SK-N-MC (cell line): Measurements from ENCODE around the gene SIPA1L2.

Source experiments
- DNase-seq: peaks from one replicate; pipeline ENCODE4 v3.0.0-alpha.2; 2011; ENCODE audit warnings: low read depth, low spot score
- H3K27ac ChIP-seq: fragments of 200-600 bp; sonication (generic); 2 replicates; pipeline ENCODE4 v1.5.1; 2016; ENCODE audit warnings: mixed run types
- H3K36me3 ChIP-seq: fragments of 200-600 bp; sonication (generic); 2 replicates; pipeline ENCODE4 v1.6.1; 2017; ENCODE audit warnings: antibody characterized with exemption, low read length, mixed read lengths; ENCODE audit not compliant: insufficient read depth
- H3K4me3 ChIP-seq: fragments of 200-600 bp; sonication (generic); 2 replicates; pipeline ENCODE4 v1.5.1; 2016
- H3K9ac ChIP-seq: fragments of 200-600 bp; sonication (generic); 2 replicates; pipeline ENCODE4 v1.8.0; 2017; ENCODE audit warnings: mixed run types, mixed read lengths; ENCODE audit not compliant: insufficient read length
- H3K9me3 ChIP-seq: fragments of 200-600 bp; sonication (generic); 2 replicates; pipeline ENCODE4 v1.6.1; 2017; ENCODE audit warnings: low read depth, mild to moderate bottlenecking, antibody characterized with exemption, low read length, moderate library complexity, mixed read lengths
- EZH2 ChIP-seq: fragments of 200-600 bp; sonication (generic); IDR thresholded peaks from one replicate; pipeline ENCODE4 v1.6.1; 2017; ENCODE audit warnings: antibody characterized with exemption
- FOXP2 ChIP-seq: optimal IDR thresholded peaks from 2 replicates; pipeline ENCODE3; 2011; ENCODE audit warnings: mild to moderate bottlenecking, moderate library complexity; ENCODE audit not compliant: insufficient read depth; ENCODE audit errors: extremely low read length, control extremely low read depth
- POLR2AphosphoS5 ChIP-seq: IDR thresholded peaks from 2 replicates; pipeline ENCODE4 v1.6.1; 2012; ENCODE audit warnings: mild to moderate bottlenecking, low read depth, low read length, borderline replicate concordance

The SIPA1L2 gene, protein sequence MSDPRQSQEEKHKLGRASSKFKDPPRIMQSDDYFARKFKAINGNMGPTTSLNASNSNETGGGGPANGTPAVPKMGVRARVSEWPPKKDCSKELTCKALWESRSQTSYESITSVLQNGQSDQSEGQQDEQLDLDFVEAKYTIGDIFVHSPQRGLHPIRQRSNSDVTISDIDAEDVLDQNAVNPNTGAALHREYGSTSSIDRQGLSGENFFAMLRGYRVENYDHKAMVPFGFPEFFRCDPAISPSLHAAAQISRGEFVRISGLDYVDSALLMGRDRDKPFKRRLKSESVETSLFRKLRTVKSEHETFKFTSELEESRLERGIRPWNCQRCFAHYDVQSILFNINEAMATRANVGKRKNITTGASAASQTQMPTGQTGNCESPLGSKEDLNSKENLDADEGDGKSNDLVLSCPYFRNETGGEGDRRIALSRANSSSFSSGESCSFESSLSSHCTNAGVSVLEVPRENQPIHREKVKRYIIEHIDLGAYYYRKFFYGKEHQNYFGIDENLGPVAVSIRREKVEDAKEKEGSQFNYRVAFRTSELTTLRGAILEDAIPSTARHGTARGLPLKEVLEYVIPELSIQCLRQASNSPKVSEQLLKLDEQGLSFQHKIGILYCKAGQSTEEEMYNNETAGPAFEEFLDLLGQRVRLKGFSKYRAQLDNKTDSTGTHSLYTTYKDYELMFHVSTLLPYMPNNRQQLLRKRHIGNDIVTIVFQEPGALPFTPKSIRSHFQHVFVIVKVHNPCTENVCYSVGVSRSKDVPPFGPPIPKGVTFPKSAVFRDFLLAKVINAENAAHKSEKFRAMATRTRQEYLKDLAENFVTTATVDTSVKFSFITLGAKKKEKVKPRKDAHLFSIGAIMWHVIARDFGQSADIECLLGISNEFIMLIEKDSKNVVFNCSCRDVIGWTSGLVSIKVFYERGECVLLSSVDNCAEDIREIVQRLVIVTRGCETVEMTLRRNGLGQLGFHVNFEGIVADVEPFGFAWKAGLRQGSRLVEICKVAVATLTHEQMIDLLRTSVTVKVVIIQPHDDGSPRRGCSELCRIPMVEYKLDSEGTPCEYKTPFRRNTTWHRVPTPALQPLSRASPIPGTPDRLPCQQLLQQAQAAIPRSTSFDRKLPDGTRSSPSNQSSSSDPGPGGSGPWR (N-terminal part only)

DNA sequence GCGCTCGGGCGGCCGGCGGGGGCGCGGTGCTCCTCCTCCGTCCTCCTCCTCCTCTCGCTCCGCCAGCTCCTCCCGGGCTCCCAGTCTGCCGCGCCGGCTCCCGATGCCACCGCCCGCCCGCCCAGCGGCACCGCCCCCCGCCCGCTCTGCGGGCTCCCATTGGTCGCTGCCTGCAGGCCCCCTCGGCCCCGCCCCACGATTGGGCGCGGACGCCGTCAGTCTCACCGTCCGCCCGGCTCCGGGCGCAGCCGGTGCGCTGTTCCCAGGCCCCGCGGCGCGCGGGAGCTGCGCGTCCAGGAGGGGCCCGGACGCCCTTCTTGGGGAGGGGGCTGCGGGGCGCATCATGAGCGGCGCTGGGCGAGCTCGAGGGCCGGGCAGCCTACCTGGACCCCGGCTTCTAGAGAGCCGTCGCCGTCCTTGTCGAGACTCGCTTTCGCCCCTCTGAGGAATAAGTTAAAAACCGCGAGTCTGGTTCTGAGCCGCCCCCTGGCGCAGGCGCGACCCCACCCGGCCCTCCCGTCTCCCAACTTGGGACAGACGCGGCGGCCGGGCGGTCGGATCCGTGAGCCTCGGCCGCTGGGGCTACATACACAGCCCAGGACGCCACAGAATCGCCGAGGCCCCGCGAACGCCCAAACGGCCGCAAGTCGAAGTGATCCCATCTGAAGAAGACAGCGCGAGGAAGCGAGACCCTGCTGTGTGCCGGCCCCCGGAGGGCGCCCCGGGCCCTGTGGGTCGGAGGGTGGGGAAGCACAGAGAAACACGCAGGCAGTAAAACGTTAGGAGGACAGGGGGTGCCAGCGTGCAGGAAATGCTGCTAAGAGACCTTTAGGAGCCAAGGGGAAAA is at the start of gene SIPA1L2:
Gene SIPA1L2, minus strand, starts transcription at position 87 of the 847 bp plus-strand sequence. CDS start 114,794 bp downstream, outside the sequence.
- peak within 1 kb of the TSS; percentile 80 for H3K4me3 ChIP-seq
- H3K27ac ChIP-seq = no peak within 1 kb of the TSS
- H3K9ac ChIP-seq = no peak within 1 kb of the TSS
- TF ChIP-seq FOXP2 = no peak
- TF ChIP-seq EZH2 = no peak
- no peak for TF ChIP-seq POLR2AphosphoS5
- no peaks in the 10 kb centered on the region for H3K9me3 ChIP-seq
- H3K36me3 ChIP-seq = no peaks in the 10 kb centered on the region
- no peak for DNase-seq

DNA sequence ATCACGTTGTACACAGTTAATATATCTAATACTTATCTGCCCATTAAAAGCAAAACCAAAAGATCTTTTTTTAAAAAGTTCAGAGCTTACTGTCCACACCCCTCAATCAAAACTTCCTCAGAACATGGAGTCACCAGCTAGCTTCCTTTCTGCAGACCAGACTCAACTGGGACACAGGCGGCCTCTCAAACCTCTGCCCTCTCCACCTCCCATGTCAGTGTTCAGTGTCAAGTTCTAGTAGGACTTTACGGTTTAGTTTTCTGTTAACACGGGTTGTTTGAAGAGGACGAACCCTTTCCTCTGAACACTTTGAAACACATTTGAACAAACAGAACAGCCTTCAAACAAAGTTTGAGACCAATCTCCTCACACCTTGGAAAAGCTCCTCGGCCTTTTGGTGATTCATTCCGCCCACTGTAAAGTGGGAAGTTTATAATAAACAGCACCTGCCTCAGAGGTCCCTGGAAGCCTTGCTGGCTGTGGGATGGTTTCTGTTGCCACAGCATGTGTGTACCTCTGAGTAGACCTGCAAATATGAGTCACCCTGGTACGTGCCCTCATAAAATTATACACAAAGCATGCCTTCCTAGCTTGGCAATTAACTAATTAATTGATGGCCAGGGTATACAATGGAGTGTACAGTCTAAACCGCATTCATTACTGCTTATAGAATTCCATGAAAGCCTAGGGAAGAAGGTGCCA is 48.4 kb upstream of the SIPA1L2 start:
- Histone ChIP-seq H3K36me3 (no peaks in the 10 kb centered on the region), H3K27ac (no peak overlapping the region), H3K9ac (no peak overlapping the region), H3K4me3 (no peak overlapping the region), H3K9me3 (no peaks in the 10 kb centered on the region; the same call in 1 of the 2 replicates)
- TF ChIP-seq POLR2AphosphoS5 (no peak), EZH2 (no peak), FOXP2 (no peak)
- DNase-seq = no peak

DNA sequence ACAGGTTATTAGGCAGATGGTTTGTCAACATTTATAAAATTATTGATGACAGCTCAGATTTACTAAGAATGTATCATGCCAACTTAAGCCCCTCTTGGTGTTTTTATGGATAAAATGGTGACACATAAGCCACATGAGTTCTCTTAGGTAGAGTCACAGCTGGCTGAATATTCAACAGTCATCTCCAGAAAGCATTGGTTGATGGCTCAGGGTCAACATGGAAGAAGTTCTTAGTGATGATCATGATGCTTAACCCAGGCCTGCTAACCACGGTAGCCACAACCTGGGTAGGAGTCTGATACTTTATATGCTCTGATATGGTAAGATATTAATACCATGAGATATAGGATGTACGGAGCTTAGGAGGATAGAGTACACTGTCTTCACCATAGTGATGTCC is 46.4 kb upstream of the SIPA1L2 start:
- H3K9ac ChIP-seq = no peak overlapping the region
- no peaks in the 10 kb centered on the region; the same call in 1 of the 2 replicates for H3K9me3 ChIP-seq
- DNase-seq = no peak
- no peaks in the 10 kb centered on the region for H3K36me3 ChIP-seq
- no peak overlapping the region for H3K27ac ChIP-seq
- H3K4me3 ChIP-seq = no peak overlapping the region
- TF ChIP-seq FOXP2 = no peak
- no peak for TF ChIP-seq POLR2AphosphoS5
- TF ChIP-seq EZH2 = no peak

DNA sequence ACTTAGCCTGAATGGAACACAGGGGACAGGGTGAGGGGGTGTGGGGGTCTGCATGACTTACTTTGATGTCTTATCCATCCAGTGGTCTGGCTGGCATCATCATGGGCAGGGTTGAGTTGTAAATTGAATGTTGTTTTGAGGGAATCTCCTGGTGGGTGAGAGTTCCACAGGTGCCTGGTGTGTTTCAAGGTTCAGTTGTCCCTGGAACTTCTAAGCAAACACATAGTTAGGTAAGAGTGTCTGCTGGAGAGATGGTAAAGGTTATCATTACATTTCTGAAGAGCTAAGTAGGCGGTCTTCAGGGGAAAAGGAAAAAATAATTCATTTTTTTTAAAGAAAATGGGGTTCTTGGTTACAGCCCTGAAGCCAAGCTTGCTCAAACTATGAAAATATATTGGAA is 46.0 kb upstream of the SIPA1L2 start:
- Histone ChIP-seq H3K9me3 (no peaks in the 10 kb centered on the region; the same call in 1 of the 2 replicates), H3K36me3 (no peaks in the 10 kb centered on the region), H3K9ac (no peak overlapping the region), H3K4me3 (no peak overlapping the region), H3K27ac (no peak overlapping the region)
- TF ChIP-seq EZH2 (no peak), FOXP2 (no peak), POLR2AphosphoS5 (no peak)
- DNase-seq = no peak

DNA sequence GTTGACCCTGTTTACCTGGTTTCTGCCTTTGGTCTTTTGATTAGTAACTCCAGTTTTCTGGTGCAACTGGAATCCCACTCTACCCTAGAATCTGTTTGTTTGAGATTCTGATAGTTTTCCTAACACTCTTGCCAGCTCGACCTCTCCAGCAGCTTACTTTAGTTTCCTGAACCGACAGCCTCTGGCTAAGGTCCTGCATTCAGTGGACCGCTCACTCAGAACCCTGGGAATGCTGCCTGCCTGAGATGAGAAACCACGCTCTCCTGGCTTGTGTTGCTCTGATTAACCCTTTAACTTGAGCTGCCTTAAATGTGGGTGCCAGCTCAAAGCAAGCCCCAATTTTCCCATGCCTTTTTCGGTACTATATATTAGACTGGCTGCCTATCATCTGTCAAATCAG is 45.3 kb upstream of the SIPA1L2 start:
- no peak overlapping the region for H3K4me3 ChIP-seq
- no peaks in the 10 kb centered on the region for H3K36me3 ChIP-seq
- no peaks in the 10 kb centered on the region; the same call in 1 of the 2 replicates for H3K9me3 ChIP-seq
- H3K9ac ChIP-seq = no peak overlapping the region
- TF ChIP-seq EZH2 (no peak), FOXP2 (no peak), POLR2AphosphoS5 (no peak)
- H3K27ac ChIP-seq = no peak overlapping the region
- no peak for DNase-seq

DNA sequence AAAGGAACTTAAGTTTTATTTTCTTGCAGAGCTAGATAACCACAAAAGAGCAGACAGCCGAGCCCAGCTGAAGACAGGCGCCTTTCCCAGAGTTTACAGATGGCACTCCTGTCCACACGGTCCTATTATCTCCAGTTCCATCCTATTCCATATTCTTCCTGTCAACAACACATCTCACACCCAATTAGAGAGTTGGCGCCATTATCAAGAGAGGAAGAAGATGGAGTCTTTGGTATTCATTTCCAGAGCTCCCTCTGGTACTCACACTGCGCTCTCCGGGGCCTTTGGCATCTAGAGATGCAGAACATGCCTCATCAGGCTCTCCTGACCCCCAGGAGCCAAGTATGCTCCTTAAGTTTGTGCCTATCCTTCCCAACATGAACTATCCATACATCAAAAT is 43.3 kb upstream of the SIPA1L2 start:
- H3K27ac ChIP-seq = no peak overlapping the region
- no peaks in the 10 kb centered on the region; the same call in 1 of the 2 replicates for H3K9me3 ChIP-seq
- H3K9ac ChIP-seq = no peak overlapping the region
- H3K4me3 ChIP-seq = no peak overlapping the region
- no peak for TF ChIP-seq POLR2AphosphoS5
- H3K36me3 ChIP-seq = no peaks in the 10 kb centered on the region
- no peak for DNase-seq
